Adrenal gland (tissue), 5 donors: Measurements from ENCODE around the gene HOXA6.

Source experiments
- CTCF ChIP-seq, 6 experiments: fragments of 450-650 bp in 4 of 6; fragments of 200-600 bp in 2 of 6; sonication (generic) in 1 of 6; IDR thresholded peaks; 1 replicate in 5 of 6; 2 replicates in 1 of 6; pipeline versions ENCODE4 v1.5.1 to v1.8.0; 2016 to 2021; ENCODE audit warnings: antibody characterized with exemption in 6 of 6, mild to moderate bottlenecking in 2 of 6, moderate library complexity in 1 of 6
- POLR2A ChIP-seq, 2 donors: fragments of 450-650 bp; IDR thresholded peaks; one replicate each; pipeline ENCODE4 v1.6.1; 2017; ENCODE audit warnings: antibody characterized with exemption in 2 of 2, mild to moderate bottlenecking in 2 of 2, moderate library complexity in 1 of 2
- donor health status: DM: no; HTN: no; CAD: no.

GRCh38 chr7:27155816-27156507 lies 8.4 kb upstream of the HOXA6 start:
- TF ChIP-seq CTCF (IDR thresholded peaks at IDR 0.05) (no peak), POLR2A (IDR thresholded peaks at IDR 0.05) (peak in 1 of 2 donors; percentile 52)
